ENCODE measurements around the gene CCDC92.

GRCh38 chr12:123997908-123998307 is 25.3 kb upstream of the CCDC92 start:
- TF ChIP-seq CTCF (IDR thresholded peaks at IDR 0.05) (no peak), EP300 (IDR thresholded peaks at IDR 0.05) (no peak), POLR2A (IDR thresholded peaks at IDR 0.05) (no peak)
